Fibroblast of skin of right biceps (primary cell): ENCODE results near the gene ATRN.

ENCODE experiments used
- DNase-seq: peaks from one replicate; pipeline ENCODE4 v3.0.0-alpha.2; 2013

Gene ATRN

DNA sequence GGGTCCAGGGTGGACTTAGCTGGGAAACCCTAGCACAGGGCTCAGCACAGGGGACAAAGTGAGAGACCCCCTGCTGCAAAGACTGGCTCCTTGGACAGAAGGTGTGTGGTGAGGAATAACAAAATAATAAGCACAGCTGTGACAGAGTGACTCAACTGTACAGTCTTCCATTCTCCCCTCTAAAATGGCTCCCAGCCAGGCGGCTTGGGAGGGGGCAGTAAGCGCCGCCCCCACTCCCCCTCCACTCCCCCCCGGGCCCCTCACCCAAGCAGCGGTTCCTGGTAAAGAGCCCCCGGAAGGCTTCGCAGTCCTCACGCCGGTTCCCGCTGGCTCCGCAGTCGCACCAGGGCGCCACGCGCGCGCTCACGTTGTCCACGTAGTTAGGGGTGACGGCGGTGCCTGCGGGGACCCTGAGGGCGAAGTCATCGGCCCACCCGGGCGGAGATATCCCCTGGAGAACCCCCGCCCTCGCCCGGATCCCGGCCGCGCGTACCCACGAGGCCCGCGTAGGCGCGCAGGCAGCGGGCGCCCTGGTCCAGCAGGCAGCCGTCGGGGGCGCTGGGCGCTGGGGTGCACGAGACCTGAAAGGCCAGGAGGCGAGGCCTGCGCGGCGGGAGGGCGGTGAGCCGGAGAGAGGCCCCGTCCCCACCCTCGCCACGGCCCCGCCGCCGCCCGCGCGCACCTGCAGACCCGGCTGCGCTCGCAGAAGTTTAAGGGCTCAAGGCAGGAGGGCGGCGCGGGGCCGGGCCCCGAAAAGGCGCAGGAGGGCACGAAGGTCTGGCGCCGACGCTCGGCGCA, 189.6 kb downstream of the ATRN start:
- DNase-seq, result no peak

DNA sequence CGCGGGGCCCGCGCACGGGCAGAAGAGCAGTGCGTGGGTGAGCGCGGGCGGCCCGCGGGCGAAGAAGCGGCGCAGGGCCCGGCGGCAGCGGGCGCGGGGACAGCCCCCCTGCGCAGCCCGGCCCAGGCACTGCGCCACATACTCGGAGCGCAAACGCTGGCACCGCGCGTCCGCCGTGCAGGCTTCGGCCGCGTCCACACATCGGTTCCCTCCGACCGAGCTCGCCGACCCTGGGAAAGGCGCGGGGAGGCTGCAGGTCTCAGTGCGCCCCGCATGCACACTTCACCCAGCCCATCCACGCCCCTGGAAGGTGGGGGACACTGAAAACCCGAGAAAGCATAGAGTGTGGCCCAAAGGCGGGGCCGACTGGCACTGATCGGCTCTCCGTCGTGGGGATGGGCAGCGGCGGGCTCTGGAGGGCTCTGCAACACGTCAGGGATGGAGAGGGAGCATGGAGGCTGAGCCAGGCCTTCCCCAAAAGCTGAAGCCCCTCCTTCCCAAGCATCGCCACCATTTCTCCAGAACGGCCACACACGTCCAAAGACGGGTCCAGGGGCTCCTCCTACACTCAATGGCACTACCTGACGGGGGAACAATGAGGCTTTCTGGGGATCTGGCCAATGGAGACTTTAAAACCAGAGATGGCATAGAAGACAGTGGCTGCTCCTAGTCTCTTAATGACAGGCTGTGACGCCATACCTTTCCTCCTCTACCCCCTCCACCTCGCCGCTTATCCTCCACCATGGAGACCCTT, 190.4 kb downstream of the ATRN start:
- no peak for DNase-seq

DNA sequence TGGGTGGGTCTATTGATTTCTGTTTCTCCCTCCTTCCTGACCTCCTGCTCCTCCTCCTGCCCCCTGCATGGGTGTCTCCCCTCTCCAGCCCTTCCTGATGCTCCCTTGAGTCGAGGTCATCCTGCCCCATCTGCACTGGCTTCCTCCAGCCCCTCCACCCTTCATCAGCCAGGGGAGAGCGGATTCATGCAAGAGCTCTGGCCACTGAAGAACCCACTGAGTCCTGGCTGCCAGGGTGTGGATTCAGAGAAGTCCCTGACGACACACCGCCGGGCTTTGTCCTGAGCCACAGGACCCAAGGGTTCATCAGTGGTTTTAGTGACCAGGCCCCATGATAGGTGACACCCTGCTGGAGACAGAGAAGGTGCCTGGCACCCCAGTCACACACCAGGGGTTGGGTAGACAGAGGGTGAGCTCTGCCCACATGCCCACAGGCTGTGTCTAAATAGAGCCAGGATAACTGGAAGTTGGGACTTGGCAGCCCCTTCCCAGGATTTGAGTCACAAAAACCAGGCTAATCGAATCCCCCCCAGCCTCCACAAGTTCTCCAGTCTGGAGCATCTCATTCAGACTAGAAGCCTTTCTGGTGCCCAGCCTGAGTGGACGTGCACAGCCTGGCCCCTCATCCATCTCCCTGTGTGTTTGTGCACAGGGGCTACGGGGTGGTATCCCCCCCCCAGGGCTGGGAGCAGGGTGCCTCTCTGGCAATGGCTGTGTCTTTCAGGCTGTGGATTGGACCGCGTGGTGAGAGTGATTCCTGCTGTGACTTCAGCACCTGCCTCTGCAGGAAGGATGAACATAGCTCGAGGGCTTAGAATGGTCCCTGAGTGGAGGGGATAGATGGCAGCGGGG, 191.2 kb downstream of the ATRN start:
- DNase-seq, result no peak

DNA sequence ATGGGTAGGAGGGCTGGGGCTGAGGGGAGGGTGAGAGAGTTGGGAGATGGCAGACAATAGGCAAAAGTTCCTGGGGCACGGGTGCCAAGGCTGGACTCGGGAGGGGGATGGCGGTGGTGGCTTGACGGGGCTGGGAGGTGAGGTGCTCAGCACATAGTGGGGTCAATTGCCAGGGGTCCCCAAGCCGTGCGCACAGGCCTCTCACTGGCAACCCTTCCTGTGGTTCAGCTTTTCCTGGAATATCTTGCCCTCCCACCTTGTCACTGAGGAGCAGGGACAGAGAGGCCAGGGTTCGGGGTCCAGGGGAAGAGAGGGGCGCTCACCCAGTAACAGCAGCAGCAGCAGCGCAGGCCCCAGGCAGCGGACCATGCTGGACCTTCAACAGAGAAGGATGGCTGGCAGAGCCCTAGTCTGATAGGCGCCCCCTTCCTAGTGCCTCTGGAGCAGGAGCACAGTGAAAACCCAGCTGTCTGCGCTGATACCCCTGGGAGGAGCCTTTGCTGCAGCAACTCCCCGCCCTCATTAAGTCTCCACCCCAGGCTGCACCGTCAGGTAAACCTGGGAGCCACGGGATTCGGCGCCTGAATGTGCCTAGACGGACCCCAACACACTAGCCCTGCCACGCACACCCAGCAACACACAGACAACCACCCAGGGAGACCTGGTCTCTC, 192.3 kb downstream of the ATRN start, which contains the start of gene GFRA4:
GFRA4 (minus strand) TSS at position 369 of the 671 bp plus-strand sequence; CDS start at position 369, 0 bp downstream.
- no peak for DNase-seq

DNA sequence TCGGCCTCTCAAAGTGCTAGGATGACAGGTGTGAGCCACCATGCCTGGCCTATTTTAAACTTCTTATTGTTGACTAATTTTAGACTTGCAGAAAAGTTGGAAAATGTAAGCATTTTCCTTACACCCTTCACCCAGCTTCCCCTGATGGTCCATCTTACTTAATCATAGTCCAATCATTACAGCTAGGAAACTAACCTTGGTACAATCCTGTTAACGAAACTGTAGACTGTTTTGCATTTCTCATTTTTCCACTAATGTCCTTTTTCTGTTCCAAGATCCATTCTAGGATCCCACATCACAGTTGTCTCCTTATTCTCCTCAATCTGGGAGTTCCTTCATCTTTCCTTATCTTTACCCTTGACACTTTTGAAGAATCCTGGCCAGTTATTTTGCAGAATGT, 193.0 kb downstream of the ATRN start:
- DNase-seq, result no peak

DNA sequence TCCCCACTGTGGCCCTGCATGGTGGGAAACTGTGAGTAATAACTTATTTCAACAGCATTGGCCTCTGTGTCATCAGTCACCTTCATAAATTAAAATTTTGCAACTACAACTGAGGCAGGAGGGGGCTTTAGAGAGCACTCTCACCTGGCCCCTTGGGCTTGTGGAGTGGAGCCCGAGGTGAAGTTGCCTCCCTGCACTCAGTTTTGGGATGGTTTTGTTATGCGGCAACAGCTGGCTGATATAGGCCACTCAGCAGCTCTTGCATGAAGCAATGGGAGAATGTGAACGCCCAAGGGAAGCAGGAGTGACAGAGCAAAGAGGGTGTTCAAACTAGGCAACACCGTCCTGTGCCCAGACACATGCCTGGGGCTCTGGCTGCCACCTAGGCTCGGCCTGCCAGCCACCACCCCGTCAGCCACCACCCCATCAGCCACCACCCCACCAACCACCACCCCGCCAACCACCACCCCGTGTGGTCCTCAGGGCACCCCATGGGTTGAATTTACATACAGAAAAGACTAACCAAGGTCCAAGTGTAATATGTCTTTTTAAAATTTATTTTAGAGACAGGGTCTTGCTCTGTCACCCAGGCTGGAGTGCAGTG, 196.7 kb downstream of the ATRN start:
- no peak for DNase-seq

DNA sequence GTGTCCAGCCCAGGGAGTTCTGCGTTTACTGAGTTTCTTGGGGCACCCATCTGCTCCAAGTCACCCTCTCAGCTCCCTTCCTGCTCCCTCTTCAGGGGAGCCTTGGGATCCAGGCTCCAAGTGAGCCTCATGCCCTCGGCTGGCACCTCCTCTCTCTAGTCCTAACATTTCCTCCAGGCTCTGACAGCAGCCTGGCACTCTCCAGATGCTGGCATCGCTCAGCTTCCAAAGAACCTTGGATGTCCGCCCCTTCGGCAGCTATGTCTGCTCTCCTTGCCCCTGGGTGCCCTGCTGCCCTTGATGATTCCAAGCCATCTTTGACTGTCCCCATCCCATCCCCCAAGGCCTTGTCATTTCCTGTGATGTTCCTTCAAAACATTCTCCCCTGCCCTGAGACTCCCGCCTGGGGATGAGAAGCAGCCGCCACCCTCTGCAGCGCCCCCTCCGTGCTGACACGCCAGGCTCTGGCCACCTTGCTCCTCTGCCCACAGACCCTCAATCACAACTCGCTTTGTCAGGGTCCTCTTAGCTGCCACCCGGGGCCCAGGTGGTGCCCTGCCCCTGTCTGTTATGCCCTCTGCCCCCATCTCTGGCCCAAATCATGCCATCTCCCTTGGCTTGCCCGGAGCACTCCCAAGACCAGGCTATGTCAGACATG, 199.0 kb downstream of the ATRN start:
- DNase-seq, result no peak

DNA sequence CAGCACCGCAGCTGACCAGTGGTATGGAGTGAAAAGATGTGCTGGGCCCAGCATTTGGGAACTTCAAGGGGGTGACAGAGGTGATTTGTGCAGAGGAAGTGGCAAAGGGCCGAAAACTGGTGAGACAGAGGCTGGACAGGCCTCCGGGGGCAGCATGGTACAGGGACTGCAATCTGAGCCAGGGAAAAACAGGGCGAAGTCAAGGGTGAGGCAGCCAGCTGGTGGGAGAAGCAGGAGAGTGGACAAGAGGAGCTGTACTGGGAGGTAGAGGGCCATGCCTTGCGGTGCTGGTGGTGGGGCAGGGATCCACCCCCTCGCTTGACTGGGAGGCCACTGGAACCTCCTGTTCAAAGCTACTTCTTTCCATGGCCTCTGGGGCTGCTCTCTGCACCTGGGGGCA, 199.7 kb downstream of the ATRN start:
- DNase-seq, result peak; percentile 24

DNA sequence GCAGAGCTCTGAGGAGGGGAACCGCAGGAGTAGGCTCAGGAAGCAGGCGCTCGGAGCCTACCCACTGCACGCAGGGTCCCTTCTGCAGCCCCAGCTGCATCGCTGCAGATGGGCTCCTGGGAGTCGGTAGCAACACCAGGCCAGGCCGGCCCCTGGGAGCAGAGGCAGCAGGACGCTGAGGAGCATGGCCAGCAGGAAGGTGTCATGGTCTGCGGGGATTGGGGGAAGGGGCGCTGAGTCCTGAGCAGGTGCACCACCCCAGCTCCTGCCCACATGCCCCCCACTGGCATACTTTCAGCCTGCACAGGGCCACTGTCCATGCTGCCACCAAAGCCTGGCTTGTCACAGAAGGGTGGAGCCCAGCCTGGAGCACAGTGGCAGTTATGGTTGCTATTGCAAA, 200.1 kb downstream of the ATRN start:
- no peak for DNase-seq

DNA sequence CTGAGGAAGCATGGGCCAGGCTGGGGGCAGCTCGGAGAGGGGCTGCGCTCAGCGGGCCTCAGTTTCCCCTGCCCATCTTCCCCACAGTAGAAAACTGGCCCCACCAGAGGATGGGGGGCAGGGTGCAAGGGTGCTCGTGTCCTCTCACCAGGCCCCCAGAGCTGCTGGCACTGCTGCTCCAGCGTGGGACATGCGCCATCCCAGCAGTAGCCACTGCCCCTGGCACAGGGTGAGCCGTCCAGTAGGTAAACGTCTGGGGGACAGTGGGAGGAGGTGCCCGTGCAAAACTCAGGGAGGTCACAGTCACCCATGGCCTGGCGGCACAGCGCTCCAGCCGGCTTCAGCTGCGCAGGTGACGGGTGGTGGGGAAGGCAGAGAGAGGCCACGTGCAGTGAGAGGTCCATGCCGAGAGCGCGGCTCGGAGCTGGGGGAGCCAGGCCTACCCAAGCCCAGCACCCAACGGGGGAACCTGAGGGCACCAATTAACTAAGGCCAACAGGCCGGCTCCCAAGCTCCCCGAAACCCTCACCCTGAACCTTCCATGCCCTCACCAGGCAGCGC, 201.2 kb downstream of the ATRN start:
- DNase-seq, result no peak

DNA sequence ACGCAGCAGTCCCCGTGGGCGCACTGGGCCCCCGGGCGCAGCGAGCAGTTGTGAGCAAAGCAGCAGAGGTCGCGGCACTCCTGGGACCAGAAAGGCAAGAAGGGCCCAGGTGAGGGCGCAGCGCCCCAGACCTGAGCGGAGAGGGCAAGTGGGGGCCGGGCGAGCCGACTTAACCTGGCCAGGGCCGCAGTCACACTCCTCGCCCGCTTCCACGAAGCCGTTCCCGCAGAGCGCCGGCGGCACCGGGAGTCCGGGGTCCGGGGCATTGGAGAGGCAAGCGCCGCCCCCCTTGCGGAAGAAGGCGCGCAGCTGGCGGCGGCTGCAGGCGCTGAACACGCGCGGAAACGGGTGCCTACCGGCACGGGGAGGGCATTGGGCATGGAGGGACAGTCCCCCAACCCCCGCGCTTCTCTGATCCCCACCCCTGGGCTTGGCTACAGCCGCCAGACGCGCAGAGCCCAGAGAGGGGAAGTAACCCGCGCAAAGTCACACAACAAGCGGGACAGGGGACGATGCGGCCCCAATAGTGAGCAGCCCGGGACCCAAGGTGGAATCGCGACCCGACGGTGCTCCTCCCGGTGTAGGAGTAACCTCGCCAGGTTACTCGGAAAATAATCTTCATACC, 201.8 kb downstream of the ATRN start:
- DNase-seq, result no peak

DNA sequence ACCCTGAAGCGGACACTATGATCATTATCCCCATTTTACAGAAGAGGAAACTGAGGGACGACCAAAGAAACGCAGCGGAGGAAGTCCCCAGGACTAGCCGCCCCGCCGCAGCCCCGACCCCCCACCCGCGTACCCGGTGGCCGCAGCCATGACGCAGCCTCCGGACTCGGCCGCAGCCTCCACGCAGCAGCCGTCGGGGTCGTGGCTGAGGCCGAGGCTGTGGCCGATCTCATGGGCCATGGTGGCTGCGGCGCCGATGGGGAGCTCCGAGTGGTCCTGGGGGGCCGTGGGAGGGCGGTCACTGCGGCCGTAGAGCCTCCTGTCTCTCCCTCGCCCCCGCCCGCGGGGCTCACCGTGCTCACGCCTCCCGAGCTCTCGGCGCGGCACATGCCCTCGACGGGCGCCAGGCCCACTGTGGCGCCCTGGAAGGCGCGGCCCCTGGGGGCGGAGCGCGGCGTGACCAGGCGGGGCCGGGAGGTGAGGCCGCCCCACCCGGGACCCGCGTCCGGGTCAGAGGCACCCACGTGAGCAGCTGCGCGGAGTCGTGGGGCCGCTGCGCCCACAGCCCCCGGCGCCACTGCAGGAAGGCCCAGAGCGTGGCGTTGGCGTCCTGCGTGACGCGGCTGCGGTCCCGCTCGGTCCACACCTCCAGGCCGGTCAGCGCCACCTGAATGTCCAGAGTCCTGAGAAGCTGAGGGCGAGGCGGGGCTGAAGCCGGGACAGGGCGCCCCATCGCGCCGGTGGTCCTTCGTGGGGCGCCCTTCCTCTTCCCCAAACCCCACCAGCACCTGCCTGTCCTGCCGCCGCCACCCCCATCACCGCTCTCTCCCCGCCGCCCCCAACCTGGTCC, 202.6 kb downstream of the ATRN start:
- no peak for DNase-seq

DNA sequence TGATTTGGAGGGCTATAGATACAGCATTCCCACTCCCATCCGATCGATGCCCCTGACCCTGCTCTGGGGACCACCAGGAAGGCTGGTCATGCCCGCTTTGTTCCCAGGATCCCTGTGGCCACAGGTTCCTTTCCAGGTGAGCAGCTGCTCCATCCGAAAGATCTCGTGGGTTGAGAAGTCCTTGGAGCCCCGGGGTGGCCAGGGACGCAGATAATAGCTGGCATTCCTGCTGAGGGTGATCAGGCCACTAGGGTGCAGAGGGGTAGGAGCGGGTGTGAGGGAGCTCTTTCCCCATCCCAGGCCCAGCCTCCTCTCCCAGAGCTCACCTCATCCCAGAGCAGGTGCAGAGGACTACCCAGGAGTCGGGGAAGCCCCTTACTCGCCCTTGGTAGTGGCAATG, 203.6 kb downstream of the ATRN start:
- no peak for DNase-seq

DNA sequence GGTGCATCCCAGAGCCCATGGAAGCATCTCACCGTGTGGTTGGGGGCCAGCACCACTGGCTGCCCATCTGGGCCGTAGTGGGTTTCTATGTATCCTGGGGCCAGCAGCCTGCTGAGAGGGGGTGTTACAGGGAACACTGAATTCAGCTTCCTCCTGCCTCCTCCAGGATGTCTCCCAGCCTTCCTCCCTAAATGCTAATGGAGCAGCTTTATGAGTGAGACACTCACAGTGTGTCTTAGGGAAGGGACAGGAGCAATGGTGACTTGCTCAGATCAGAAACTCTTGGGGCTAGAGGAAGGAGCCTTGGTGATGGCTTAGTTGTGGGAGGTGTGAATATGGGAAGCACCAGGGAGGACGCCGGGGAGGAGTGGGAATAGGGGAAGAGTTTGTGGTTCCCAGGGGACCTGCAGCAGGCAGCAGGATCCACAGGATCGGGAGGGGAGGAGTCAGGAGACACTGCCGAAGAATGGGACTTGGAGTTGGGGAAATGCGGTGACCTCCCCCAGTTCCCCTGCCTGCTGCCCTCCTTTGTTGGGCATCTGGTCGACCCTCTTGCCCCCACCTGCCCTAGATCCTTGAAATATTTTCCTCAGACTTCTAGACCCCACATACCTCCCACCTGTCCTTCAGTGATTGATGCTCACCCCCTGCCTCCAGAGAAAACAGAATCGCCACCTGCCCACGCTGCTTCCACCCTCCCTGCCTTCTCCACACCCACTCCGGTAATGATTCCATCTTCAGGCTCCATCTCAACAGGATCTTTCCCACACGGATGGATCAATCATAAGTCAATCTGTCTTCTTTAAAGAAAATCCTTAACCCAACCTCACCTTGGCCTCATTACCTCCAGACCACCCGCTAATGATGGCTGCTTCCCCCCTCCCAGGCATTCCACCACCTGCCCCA, 204.4 kb downstream of the ATRN start:
- DNase-seq, result no peak

DNA sequence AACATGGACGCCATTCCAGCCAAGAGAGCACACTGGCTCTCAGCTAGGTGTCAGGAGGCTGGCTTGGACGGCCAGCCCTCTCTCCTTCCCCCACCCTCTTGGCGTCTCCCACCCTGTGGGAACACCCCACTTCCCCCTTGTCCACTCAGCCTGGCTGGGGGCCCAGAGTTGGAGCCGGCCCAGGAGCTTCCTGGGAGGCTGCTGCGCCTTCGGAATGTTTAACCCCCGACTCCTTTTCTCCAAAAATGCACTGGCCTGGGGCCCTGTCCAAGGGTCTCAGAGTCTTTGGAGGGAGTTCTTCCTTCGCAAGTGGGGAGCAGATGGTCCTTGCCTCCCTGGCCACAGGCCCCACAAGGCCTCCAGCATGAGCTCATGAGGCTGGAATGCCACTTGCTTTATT, 206.9 kb downstream of the ATRN start:
- peak; percentile 23 for DNase-seq

DNA sequence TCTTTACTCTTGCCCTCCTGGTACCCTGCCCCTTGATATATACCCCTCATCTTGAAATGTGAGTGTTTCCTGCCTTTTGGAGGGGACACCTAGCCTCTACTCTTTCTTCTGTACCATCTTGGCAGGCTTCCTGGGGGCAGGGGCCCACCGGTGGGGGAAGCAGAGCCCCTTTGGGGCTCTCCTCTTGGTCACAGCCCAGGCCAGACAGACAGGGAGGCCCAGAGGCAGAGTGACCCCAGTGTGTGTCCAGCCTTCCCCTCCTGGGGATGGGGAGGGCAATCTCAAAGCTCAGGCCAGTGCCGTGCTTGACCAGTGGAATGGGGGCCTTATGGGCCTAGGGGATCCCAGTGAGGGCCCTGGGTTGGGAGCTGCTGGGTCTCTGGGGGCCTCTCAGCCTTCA, 207.4 kb downstream of the ATRN start:
- DNase-seq, result no peak

DNA sequence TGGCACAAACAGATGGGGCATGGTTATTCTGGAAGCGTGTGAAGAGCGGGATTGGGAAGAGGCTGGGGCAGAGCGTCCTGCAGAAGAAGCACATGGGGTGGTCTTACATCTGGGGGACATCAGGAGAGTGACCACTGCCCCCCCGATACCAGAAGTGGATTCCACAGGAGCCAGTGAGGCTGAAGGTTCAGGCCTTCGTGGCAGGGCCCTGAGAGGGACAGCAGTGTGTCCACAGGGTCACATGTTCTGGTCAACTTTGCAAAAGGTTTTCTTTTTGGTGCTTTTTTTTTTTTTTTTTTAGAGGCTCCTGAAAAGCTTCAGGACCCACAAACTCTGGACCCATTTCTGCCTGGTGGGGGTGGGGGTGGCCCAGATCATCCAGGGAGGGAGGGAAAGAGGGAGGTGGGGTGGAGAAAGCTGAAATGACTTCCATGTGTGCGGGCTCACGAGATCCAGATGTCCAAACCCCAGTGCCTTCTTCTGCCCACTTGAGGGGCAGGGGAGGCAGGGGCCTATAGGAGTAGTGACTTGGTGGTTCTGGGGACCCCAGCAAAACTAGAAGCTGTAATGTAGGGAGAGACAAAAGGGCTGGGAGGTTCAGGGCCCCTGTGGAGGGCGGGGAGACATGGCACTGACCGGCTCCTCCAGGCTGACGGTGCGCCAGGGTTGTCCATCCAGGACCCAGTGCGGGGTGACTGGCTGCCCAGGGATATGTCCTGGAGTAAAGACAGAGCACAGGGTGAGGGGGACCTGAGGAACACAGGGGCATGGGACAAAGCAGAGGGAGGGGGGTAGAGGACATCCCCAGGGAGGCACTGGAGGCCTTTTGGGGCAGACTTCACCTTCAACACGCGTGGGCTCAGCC, 208.3 kb downstream of the ATRN start:
- DNase-seq, result peak; percentile 30
